ENCODE data around the gene ZNF547.

GRCh38 chr19:57421037-57421436, 57.7 kb downstream of the ZNF547 start:
- TF ChIP-seq CTCF (conservative IDR thresholded peaks at IDR 0.05; ENCODE audit: low read depth in 2 of 2) = no peak
- no peak for TF ChIP-seq POLR2AphosphoS5 (IDR thresholded peaks at IDR 0.05; ENCODE audit: low read depth)
- no peak for TF ChIP-seq EZH2phosphoT487 (IDR thresholded peaks at IDR 0.05; ENCODE audit: unreplicated experiment)
- no peak for TF ChIP-seq EZH2 (IDR thresholded peaks at IDR 0.05; ENCODE audit: low read depth, unreplicated experiment)
- no peak for TF ChIP-seq JUNB (IDR thresholded peaks at IDR 0.05; ENCODE audit: unreplicated experiment)
- no peak for TF ChIP-seq ETS1 (IDR thresholded peaks at IDR 0.05)
- TF ChIP-seq CREB1 (CRISPR knock-in tag; IDR thresholded peaks at IDR 0.05; ENCODE audit: low read depth) = no peak
- no peak for TF ChIP-seq REST (IDR thresholded peaks at IDR 0.05; ENCODE audit: unreplicated experiment)
- no peak for TF ChIP-seq ZNF462 (CRISPR knock-in tag; IDR thresholded peaks at IDR 0.05)
- no peak for TF ChIP-seq ZNF114 (CRISPR knock-in tag; IDR thresholded peaks at IDR 0.05)
- TF ChIP-seq ZNF331 (CRISPR knock-in tag; IDR thresholded peaks at IDR 0.05; ENCODE audit: low read depth) = no peak
- TF ChIP-seq STAT1 (IDR thresholded peaks at IDR 0.05; ENCODE audit: unreplicated experiment) = no peak
- TF ChIP-seq NANOG (IDR thresholded peaks at IDR 0.05; ENCODE audit: borderline replicate concordance) = no peak

Measured in GM23338 (cell line).